Neural progenitor cell (in vitro differentiated cells): ENCODE data around the gene NUDT16L1. TPM values are rescaled to one million over a fixed set of nuclear protein-coding genes. Genes with fewer than 3 reads are reported as not detected.

Experiments used
- DNase-seq: peaks from one replicate; pipeline ENCODE4 v3.0.0-alpha.2; 2016; ENCODE audit warnings: low spot score
- H2AFZ ChIP-seq: fragments of 200-600 bp; sonication (generic); replicated peaks from 2 replicates; pipeline ENCODE4 v1.6.1; 2016; ENCODE audit warnings: antibody characterized with exemption
- H3F3A ChIP-seq: fragments of 200-600 bp; sonication (generic); 2 replicates; pipeline ENCODE4 v1.6.1; 2016; ENCODE audit warnings: antibody characterized with exemption, low read depth
- H3K27ac ChIP-seq: fragments of 200-600 bp; sonication (generic); 2 replicates; pipeline ENCODE4 v1.5.1; 2016; ENCODE audit warnings: mild to moderate bottlenecking
- H3K27me3 ChIP-seq: fragments of 200-600 bp; sonication (generic); 2 replicates; pipeline ENCODE4 v1.6.1; 2016; ENCODE audit warnings: mild to moderate bottlenecking, moderate library complexity
- H3K36me3 ChIP-seq: fragments of 200-600 bp; sonication (generic); 2 replicates; pipeline ENCODE4 v1.5.1; 2016
- H3K4me1 ChIP-seq: fragments of 200-600 bp; sonication (generic); 2 replicates; pipeline ENCODE4 v1.6.1; 2016; ENCODE audit warnings: mixed run types
- H3K4me2 ChIP-seq: fragments of 200-600 bp; sonication (generic); 2 replicates; pipeline ENCODE4 v1.6.1; 2016
- H3K4me3 ChIP-seq: fragments of 200-600 bp; sonication (generic); 2 replicates; pipeline ENCODE4 v1.5.1; 2016
- H3K79me2 ChIP-seq: fragments of 200-600 bp; sonication (generic); 2 replicates; pipeline ENCODE4 v1.6.1; 2016; ENCODE audit warnings: low read depth
- H3K9ac ChIP-seq: fragments of 200-600 bp; sonication (generic); 2 replicates; pipeline ENCODE4 v1.6.1; 2016
- H3K9me3 ChIP-seq: fragments of 200-600 bp; sonication (generic); 2 replicates; pipeline ENCODE4 v1.5.1; 2016; ENCODE audit warnings: low read depth
- H4K20me1 ChIP-seq: fragments of 200-600 bp; sonication (generic); 2 replicates; pipeline ENCODE4 v1.6.1; 2016; ENCODE audit warnings: low read depth
- H3K27ac Mint-ChIP-seq: 3 replicates; pipeline ENCODE4 v1.8.0; 2021; ENCODE audit warnings: mixed read lengths
- H3K27me3 Mint-ChIP-seq: 2 replicates; pipeline ENCODE4 v1.8.0; 2022; ENCODE audit warnings: low read depth, mild to moderate bottlenecking, inconsistent platforms, moderate library complexity, mixed read lengths; ENCODE audit not compliant: insufficient read depth
- H3K36me3 Mint-ChIP-seq: 3 replicates; pipeline ENCODE4 v1.8.0; 2021; ENCODE audit warnings: mixed read lengths
- H3K4me1 Mint-ChIP-seq: 3 replicates; pipeline ENCODE4 v1.8.0; 2021; ENCODE audit warnings: mixed read lengths
- H3K4me3 Mint-ChIP-seq: 3 replicates; pipeline ENCODE4 v1.8.0; 2021; ENCODE audit warnings: mild to moderate bottlenecking, moderate library complexity, mixed read lengths
- H3K9me3 Mint-ChIP-seq: 3 replicates; pipeline ENCODE4 v1.8.0; 2020; ENCODE audit warnings: mixed read lengths
- CTCF ChIP-seq: fragments of 200-600 bp; sonication (generic); IDR thresholded peaks from 2 replicates; pipeline ENCODE4 v1.5.1; 2017; ENCODE audit warnings: antibody characterized with exemption, mild to moderate bottlenecking
- EZH2 ChIP-seq: fragments of 200-600 bp; sonication (generic); IDR thresholded peaks from 2 replicates; pipeline ENCODE4 v1.6.1; 2017; ENCODE audit warnings: antibody characterized with exemption, mild to moderate bottlenecking, moderate library complexity
- EZH2phosphoT487 ChIP-seq: fragments of 200-600 bp; sonication (generic); IDR thresholded peaks from 2 replicates; pipeline ENCODE4 v1.6.1; 2017; ENCODE audit warnings: antibody characterized with exemption
- total RNA-seq: library from RNA; depleted of rRNA; stranded (reverse); fragments of >200 nt; gene quantifications from 2 replicates; pipeline ENCODE4 v1.2.3, GENCODE V29; 2015; ENCODE audit warnings: low replicate concordance

Gene NUDT16L1
- total RNA-seq, 1 donor from 2014 or later: 10.9 TPM

GRCh38 chr16:4656695-4657686 lies 36.4 kb upstream of the NUDT16L1 start:
- H4K20me1 ChIP-seq: no peaks in the 10 kb centered on the region
- Mint-ChIP-seq H3K9me3 (no peaks in the 10 kb centered on the region), H3K27ac (no peak overlapping the region), H3K4me3 (no peak overlapping the region), H3K36me3 (peaks cover 3% of the 10 kb centered on the region), H3K4me1 (peaks cover 17% of the 10 kb centered on the region), H3K27me3 (peaks cover 2% of the 10 kb centered on the region)
- TF ChIP-seq EZH2phosphoT487 (no peak), CTCF (no peak)
- no peak overlapping the region for H3K4me2 ChIP-seq
- H3K4me3 ChIP-seq: no peak overlapping the region
- H3K9ac ChIP-seq: no peak overlapping the region
- no peaks in the 10 kb centered on the region for H3K79me2 ChIP-seq
- no peak for DNase-seq
- no peaks in the 10 kb centered on the region for H3K9me3 ChIP-seq
- H3K4me1 ChIP-seq: no peaks in the 10 kb centered on the region
- H3K27ac ChIP-seq: peak overlapping the region; percentile 37
- no peaks in the 10 kb centered on the region for H3K27me3 ChIP-seq
- H3F3A ChIP-seq: no peaks in the 10 kb centered on the region
- no peaks in the 10 kb centered on the region for H3K36me3 ChIP-seq
- H2AFZ ChIP-seq: no peak overlapping the region

- H3K9me3 ChIP-seq: no peaks in the 10 kb centered on the region
- DNase-seq: no peak
- no peak overlapping the region for H2AFZ ChIP-seq
- peaks cover 18% of the 10 kb centered on the region for H3K4me1 Mint-ChIP-seq
- H3K9ac ChIP-seq: no peak overlapping the region
- H4K20me1 ChIP-seq: peaks cover 4% of the 10 kb centered on the region
- H3K36me3 ChIP-seq: no peaks in the 10 kb centered on the region
- H3K4me3 Mint-ChIP-seq: no peak overlapping the region
- no peaks in the 10 kb centered on the region for H3F3A ChIP-seq
- peaks cover 6% of the 10 kb centered on the region for H3K27me3 Mint-ChIP-seq
- H3K27ac ChIP-seq: no peak overlapping the region
- no peak for TF ChIP-seq CTCF
- no peak for TF ChIP-seq EZH2phosphoT487
- TF ChIP-seq EZH2: no peak
- H3K9me3 Mint-ChIP-seq: no peaks in the 10 kb centered on the region
- peaks cover 11% of the 10 kb centered on the region for H3K36me3 Mint-ChIP-seq
- H3K4me3 ChIP-seq: no peak overlapping the region
- no peak overlapping the region for H3K4me2 ChIP-seq
- H3K79me2 ChIP-seq: no peaks in the 10 kb centered on the region
- no peaks in the 10 kb centered on the region for H3K27me3 ChIP-seq
- no peaks in the 10 kb centered on the region for H3K4me1 ChIP-seq
- H3K27ac Mint-ChIP-seq: peak overlapping the region; percentile 72
Observed at GRCh38 chr16:4659363-4660353, 33.7 kb upstream of the NUDT16L1 start.

GRCh38 chr16:4660454-4661007 lies 32.8 kb upstream of the NUDT16L1 start:
- peaks cover 5% of the 10 kb centered on the region for H3K27me3 Mint-ChIP-seq
- H3K4me3 ChIP-seq: no peak overlapping the region
- no peaks in the 10 kb centered on the region for H3K9me3 Mint-ChIP-seq
- H2AFZ ChIP-seq: no peak overlapping the region
- peaks cover 4% of the 10 kb centered on the region for H4K20me1 ChIP-seq
- H3K4me2 ChIP-seq: no peak overlapping the region
- DNase-seq: no peak
- no peaks in the 10 kb centered on the region for H3K36me3 ChIP-seq
- H3K27me3 ChIP-seq: no peaks in the 10 kb centered on the region
- H3K4me1 ChIP-seq: no peaks in the 10 kb centered on the region
- no peaks in the 10 kb centered on the region for H3K79me2 ChIP-seq
- no peak overlapping the region for H3K27ac ChIP-seq
- peaks cover 11% of the 10 kb centered on the region for H3K36me3 Mint-ChIP-seq
- H3K4me1 Mint-ChIP-seq: peaks cover 18% of the 10 kb centered on the region
- no peak overlapping the region for H3K9ac ChIP-seq
- H3K4me3 Mint-ChIP-seq: no peak overlapping the region
- peak overlapping the region; percentile 86 for H3K27ac Mint-ChIP-seq
- no peaks in the 10 kb centered on the region for H3F3A ChIP-seq
- no peaks in the 10 kb centered on the region for H3K9me3 ChIP-seq
- TF ChIP-seq CTCF: no peak
- TF ChIP-seq EZH2: no peak
- TF ChIP-seq EZH2phosphoT487: no peak
